GM18868 (cell line): Measurements from ENCODE around the gene KLF13.

Experiments used
- ATAC-seq: cut with Tn5 transposase; IDR thresholded peaks from one replicate; pipeline ENCODE4 v1.9.1; 2021; ENCODE audit warnings: mild to moderate bottlenecking, moderate library complexity; ENCODE audit not compliant: unreplicated experiment

The KLF13 gene

DNA sequence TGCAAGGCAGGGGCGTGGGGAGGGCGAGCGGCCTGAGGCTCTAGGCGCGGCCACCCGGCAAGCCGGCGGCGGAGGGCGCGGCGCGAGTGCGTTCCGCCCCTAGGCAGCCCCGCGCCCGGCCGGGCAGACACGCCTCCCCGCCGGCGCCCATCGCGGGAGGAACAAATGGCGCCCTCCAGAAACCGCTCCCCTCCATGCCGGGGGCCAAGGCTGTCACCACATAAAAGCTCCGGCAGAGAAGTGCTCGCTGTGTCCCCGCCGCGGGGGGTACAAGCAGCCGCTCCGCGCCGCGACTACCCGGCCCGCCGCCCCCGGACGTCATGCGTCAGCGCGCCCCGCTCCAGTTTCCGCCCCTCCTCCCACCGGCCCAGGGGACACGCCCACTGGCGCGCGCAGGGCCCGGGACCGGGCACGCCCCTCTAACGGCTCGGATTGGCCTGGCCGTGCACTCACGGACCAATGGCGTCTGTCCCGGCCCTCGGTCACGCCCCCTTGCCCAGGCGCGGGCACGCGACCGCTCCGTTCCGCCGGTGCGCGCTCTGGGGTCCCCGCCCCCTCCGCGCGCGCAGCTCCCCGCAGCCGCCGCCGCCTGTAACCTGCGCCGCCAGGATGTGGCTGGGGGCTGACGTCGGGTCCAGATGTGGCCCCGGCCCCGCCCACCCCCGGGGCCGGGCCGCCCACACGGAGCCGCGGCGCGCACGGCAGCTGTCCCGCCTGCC lies at the start of gene KLF13:
KLF13 (plus strand) TSS at position 680 of the 719 bp plus-strand sequence. CDS start 378 bp downstream, outside the sequence.
- ATAC-seq, result peak; percentile 66

DNA sequence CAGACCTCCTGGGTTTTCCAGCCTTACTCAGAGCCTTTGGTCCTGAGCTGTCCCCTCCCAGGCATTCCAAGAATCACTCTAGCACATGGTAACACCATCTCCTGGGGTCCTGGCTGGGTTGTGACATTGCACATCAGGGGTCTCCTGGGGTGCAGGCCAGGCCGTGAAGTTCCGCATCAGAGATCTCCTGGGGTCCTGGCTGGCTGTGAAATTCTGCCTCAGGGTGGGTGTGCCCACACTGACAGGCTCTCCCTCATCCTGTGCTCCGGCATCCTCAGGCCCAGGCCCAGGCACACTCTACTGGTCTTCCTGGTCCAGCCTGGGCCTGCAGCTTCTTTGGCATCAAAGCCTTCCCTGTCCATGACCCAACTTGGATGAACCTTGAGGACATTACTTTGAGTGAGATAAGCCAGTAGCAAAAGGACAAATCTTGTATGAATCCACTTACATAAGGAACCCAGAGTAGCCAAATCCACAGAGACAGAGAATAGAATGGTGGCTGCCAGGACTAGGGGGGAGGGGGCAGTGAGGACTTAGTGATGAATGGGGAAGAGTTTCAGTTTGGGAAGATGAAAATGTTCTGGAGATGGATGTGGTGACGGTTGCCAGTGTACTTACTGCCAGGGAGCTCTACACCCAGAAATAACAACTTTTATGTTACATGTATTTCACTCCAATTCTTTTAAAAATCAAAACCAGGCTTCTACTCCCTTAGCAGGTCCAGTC lies 49.1 kb upstream of the KLF13 start:
- ATAC-seq, result no peak

DNA sequence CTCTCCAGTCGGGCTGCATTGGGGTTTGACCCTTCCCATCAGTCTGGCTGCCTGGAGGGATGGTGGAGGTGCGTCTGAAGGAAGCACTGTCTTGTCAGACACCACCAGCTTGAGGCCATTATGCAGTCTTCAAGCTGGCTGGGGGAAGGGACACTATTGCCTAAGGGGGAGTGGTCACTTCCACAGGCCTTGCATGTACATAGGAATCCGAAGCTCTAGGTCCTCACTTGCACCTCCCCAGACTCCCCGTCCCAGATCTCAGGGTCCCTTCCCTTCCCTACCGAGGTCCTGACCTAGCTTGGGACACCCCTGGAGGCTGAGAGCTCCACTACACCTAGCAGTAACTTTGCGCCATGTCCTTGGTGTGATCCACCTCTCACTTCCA lies 48.6 kb upstream of the KLF13 start:
- ATAC-seq, result no peak

DNA sequence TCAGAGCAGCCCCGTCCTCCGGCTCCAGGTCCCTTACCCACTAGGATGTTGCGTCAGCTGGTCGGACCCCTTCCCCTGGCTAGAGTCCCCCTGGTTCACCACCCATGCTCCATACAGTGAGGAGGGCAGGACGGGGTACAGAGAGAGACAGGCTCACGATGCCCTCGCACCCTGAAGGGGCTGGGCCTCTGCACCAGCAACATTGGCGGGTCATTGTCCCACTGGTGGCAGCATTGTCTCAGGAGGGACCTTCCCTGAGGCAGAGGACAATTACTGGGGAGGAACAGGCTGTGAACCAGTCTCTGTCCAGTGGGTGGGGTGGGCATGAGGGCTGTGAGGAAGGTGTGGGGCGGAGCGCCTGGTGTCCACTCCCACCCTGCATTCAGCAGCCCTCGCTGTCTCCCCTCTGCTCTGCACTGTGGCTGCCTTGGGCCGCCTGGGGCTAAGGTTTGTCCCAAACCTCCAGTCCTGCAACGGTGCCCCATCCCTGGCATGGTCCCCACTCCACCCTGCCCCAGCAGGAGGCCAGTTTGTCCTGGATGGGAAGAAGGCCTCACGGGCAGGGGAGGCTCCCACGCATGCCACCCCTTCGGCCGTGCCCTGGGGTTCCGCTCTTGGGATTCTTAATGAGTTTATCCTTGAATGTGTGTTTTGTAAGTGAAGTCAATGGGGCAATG lies 48.0 kb upstream of the KLF13 start:
- no peak for ATAC-seq

DNA sequence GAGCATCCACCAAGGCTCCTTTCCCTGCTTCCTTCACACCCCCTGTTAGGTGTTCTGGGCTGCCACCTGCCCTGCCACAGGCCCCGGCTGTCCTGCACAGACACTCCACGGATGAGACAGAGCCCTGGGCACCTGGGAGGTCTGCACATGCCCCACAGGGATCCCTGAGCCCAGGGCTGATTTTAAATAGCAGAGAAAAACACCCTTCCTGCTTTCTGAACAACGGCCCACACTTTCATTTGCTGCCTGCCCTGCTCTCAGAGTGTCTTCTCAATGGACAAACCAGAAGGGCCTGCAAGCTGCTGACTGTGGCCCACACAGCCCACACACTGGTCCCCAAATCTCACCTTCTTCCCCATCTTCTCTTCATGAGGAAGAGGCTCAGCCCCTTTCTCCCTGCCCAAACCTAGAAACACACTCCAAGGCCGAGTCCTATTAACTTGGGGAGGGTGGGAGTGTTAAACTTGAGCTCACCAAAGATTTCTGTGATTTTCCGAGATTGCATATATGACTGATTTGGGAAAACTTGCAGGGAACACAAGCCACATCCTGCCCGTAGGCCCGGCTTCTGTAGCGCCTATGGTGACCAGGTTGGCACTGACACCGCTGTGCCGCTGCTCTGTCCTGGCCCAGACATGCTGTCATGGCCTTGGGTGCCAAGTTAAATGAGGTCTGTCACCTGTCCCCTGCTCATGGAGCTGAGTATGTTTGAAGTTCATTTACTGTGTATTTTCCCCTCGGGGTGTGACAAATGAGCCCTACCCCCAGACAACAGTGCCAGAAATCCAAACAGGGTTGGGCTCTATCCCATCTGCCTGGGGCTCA lies 47.2 kb upstream of the KLF13 start:
- ATAC-seq, result no peak

DNA sequence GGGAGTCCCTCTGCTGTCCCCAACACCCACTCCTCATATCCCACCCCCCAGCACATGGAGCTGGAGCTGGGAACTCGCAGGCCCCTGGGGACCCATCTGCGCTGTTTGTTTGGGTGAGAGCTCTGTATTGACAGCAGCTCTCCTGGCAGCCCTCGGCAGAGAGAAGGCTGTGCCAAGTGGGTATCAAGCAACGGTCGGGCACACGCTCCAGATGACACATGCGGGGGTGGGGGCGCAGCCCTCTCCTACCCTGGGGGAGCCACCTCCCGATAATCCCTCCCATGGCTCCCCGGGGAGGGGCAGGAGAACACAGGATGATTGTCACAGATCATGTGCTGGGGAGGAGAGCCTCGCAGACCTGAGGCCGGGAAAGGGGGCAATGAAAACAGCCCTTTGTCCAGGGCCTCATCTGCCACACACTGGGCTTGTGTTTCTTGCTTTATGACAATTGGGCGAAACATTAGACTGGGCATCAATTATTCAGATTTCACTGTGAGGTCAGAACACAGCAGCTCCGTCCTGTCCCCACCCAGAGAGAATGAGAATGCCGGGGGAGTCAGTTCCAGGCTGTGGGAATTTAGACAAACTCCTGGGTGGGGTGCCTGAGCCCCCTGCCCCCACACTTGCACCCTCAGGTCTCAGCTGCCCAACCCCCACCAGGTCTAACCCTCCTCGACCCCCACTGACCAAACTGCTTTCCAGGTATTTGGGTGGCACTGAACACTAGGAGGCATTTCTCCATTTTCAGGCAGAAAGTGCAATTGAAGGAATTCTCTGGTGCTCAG lies 46.4 kb upstream of the KLF13 start:
- ATAC-seq, result no peak

DNA sequence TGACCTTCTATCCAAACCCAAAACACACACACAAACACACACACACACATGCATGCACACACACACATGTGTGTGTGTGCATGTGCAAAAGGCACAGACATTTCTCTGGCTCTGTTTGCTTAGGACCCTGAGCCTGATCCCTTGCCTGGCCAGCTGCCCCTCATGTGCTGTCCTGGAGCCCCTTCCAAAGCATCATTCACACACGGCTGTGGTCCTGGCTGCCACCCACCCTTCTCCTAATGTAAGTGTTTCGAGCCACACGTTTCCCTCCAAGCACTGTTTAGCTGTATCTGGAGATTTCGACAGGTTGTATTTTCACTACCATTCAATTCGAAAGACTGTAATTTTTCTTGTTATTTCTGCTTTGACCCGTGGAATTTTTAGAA lies 45.8 kb upstream of the KLF13 start:
- no peak for ATAC-seq

DNA sequence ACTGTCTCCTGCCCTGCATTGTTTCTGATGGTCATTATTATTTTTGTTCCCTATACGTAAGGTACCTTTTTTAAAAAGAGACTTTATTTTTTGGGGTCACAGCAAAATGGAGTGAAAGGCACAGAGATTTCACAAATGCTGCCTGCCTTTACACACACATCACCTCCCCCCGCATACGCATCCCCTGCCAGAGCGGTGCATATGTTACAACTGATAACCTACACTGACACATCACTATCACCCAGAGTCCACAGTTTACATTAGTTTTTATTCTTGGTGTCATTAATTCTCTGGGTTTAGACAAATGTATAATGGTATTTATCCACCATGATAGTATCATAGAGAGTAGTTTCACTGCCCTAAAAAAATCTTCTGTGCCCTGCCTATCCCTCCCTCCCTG lies 43.6 kb upstream of the KLF13 start:
- no peak for ATAC-seq

DNA sequence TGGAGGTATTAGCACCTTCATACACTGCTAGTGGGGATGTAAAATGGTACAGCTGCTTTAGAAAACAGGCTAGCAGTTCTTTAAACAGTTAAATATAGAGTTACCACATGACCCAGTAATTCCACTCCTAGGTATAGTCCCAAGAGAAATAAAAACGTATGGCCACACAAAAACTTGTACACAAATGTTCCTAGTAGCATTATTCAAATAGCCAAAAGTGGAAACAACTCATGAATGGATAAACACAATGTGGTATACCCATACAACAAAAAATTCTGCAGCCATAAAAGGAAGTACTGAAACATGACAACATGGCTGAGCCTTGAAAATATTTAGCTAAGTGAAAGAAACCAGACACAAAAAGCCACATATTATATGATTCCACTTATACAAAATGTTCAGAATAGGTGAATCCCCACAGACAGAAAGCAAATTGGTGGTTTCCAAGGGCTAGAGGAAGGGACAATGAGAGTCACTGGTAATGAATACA lies 40.8 kb upstream of the KLF13 start:
- peak; percentile 71 for ATAC-seq

DNA sequence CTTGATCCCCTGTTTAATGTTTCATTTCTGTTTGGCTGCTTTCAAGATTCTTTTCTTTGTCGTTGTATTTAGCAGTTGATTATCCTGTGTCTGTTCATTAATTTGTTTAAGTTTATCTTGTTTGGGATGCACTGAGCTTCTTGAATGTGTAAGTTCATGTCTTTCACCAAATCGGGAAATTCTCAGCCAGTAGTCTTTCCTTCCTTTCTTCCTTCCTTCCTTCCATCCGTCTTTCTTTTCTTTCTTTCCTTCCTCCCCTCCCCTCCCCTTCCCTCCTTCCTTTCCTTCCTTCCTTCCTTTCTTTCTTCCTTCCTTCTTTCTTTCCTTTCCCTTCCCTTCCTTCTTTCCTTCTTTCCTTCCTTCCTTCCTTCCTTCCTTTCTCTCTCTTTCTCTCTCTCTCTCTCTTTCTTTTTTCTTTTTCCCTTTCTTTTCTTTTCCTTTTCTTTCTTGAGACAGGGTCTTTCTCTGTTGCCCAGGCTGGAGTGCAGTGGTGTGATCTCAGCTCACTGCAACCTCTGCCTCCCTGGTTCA lies 35.5 kb upstream of the KLF13 start:
- no peak for ATAC-seq

DNA sequence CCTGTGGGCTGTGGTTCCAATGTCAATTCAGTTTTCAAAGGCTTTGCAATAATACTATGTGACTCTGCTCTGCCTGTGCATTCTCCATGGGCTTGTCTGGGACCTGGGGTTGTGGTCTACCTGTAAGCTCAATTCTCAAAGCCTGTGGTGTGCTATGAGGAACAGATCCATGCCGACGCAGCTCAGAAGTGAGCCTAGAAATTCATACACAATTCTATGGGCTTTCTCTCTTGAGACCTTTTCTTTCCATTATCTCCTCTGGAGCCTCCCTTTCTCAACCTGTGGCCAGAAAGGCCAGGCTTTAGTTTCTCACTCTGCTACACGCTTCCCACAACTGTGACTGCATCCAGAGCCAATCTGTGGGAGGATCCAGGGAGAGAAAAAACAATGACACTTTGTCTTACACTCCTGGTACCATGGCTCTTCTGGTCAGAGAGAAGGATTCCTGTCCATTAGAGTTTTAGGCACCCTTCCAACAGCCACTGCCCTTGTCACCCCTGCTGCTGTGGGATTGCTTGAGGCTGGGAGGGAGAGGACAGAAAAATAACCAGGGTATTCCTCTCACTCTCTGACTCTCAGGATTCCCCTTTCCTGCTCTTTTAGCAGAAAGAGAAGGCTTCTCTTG lies 34.1 kb upstream of the KLF13 start:
- no peak for ATAC-seq

DNA sequence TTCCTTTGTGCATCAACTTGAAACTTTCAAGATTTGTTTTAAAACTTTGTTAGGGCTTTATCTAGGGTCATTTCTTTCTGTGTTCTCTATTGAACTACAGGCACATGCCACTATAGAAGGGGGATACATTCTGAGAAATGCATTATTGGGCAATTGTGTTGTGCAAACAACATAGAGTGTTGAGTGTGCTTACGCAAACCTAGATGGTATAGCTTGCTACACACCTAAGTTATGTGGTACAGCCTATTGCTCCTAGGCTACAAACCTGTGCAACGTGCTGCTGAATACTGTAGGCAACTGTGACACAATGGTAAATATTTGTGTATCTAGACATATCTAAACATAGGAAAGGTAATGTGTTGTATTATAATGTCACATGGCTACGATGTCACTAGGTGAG lies 33.0 kb upstream of the KLF13 start:
- no peak for ATAC-seq

DNA sequence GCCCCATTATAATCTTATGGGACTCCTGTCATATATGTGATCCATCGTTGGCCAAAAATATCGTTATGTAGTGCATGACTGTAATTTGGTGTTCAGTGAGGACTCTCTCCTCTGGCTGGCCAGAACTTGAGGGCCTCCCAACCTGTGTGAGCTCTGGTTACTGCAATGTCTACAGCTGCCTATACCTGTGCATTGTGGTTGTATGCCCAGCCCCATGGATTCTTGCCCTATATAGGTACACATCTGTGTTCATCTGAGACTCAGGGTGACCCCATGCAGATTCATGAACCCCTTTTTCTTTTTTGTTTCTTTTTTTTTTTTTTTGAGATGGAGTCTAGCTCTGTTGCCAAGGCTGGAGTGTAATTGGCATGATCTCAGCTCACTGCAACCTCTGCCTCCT lies 32.6 kb upstream of the KLF13 start:
- ATAC-seq, result no peak

DNA sequence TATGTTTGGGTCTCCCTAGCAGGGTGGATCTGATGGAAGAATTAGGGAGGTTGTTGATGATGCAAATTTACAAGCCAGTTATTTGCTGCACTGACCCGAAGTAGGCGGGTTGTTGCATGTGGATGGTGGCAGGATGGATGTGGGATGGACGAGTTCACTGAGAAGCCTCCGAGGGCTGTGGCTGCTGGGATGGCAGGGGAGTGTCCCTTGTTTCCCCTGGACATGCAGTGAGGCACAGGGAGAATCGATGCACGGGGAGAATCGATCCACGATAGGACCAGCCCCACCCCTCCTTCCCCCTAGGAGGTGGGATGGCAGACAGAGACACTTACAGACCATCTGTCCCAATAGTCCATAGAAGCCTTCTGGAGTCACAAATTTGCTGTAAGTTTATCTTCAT lies 31.0 kb upstream of the KLF13 start:
- ATAC-seq, result no peak

DNA sequence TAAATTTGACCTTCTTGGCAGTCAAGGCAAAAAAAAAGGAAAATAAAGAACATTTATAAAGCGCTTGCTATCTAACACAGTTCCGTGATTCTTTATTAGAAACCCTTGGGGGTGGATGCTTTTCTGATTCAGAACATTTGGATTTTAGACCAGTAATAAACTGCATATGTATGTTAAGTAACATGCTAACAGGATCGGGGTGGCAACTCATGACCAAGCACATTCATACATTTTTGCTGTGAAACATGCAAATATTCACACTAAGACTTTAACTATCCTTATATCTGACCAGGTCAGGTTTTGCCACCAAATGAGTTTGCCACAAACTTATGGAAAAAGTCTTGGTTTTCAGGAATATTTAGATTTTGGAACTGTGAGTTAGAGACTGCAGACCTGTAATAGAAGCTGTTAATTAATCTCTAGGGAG lies 30.4 kb upstream of the KLF13 start:
- no peak for ATAC-seq

DNA sequence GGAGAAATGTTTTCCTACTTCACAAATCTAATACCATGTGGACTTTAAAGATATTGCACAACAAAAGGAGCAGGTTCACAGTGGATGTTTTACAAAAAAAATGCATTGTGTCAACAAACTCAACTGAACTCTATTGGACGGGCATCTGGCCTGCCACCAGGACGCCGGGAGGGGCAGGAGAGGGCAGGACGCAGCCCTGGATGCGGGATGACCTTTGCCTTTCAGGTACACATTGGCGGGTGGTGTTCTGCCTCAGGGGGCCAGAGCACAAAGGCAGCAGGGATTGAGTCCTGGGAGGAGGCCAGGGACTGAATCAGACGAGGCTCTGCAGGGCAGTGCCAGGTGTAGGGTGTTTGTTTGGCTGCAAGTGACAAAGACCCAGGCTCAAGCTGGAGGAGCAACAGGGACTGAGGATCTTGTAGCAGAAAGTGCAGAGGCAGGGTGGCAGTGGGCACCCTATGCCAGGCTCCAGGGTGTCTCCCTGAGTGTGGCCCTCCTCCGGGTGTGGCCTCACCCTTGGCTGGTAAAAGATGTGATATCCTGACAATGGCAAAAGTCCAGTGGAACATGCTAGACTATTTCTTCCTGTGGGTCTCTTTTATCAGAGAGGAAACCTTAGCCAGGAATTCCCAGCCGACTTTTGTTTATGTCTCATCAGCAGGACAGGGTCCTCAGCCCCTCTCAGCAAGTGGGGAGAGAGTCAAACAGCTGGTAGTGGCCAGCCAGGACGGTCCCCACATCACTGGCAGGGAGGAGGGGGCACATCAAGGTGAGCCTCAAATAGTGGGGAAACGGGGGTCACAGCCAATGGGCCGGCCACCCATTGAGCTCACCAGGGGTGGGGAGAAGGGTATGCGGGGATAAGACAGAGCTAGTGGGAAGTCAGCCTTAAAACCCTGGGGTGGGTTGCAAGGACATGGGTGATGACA lies 29.7 kb upstream of the KLF13 start:
- ATAC-seq, result no peak

DNA sequence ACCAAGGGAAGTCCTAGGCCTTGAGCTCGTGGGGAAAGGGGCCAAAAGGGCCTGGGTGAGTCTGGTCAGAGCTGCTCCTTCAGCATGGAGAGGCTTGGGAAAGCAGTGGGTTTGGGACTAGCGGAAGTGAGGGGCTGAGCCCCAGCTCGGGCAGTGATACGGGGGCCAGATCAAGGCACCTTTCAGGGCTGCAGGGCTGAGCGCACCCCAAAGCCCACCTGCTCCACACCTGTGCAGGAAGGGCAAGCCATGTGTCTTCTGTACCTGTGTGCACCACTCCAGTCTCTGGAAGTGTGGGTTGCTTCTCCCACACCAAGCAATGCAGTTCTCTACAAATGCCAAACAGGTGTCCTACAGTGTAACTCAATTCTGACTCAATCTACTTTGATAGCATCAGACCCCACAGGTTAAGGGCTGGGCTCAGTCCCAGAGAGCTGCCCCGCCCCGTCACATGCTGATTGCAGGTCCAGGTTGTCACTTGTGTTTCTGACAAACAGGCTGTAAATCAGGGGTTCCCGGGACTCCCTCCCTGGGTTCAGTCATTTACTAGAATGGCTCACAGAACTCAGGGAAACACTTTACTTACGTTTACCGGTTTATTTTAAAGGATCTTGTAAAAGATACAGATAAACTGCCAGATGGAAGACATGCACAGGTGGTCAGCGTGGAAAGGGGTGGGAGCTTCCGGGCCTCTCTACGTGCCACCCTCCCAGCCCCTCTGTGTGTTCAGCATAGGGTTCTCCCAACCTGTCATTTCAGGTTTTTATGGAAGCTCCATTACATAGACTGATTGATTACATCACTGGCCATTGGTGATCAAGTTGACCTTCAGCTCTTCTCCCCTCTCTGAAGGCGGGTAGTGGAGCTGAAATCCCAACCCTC lies 28.8 kb upstream of the KLF13 start:
- ATAC-seq, result no peak
